ENCODE measurements around the gene GGA1.

GRCh38 chr22:37609240-37610152 lies 862 bp downstream of the GGA1 start:
- TF ChIP-seq CTCF (IDR thresholded peaks at IDR 0.05; ENCODE audit: borderline replicate concordance, extremely low read depth, low read length, poor library complexity, severe bottlenecking) (no peak), EZH2 (IDR thresholded peaks at IDR 0.05; ENCODE audit: borderline replicate concordance, low read depth, low read length, severe bottlenecking) (no peak)

Data from DND-41 (cell line).